ENCODE measurements around the gene TAF11L8.
"Not testable (repeated sequence)": the region's sequence is repeated elsewhere in the genome, so short reads cannot be mapped to it uniquely, and the experiment has no call there.

Gene TAF11L8

DNA sequence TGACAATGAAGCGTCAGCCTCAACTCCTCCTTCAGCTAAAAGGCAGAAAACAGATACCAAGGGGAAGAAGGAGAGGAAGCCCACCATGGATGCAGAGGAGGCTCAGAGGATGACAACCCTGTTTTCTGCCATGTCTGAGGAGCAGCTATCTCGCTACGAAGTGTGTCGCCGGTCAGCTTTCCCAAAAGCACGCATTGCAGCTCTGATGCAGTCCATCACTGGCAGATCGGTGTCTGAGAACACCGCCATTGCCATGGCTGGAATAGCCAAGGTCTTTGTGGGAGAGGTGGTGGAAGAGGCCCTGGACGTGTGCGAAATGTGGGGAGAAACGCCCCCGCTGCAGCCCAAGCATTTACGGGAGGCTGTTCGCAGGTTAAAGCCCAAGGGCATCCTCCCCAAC, 14.2 kb upstream of the TAF11L8 start:
- H3K4me3 ChIP-seq (replicated peaks in 1 of 2; ENCODE audit: low read depth in 2 of 2, low read length in 2 of 2) = no peak overlapping the region
- no peak for DNase-seq (ENCODE audit: low read depth in 2 of 2)
- TF ChIP-seq, protein P1, sequence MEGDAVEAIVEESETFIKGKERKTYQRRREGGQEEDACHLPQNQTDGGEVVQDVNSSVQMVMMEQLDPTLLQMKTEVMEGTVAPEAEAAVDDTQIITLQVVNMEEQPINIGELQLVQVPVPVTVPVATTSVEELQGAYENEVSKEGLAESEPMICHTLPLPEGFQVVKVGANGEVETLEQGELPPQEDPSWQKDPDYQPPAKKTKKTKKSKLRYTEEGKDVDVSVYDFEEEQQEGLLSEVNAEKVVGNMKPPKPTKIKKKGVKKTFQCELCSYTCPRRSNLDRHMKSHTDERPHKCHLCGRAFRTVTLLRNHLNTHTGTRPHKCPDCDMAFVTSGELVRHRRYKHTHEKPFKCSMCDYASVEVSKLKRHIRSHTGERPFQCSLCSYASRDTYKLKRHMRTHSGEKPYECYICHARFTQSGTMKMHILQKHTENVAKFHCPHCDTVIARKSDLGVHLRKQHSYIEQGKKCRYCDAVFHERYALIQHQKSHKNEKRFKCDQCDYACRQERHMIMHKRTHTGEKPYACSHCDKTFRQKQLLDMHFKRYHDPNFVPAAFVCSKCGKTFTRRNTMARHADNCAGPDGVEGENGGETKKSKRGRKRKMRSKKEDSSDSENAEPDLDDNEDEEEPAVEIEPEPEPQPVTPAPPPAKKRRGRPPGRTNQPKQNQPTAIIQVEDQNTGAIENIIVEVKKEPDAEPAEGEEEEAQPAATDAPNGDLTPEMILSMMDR (IDR thresholded peaks at IDR 0.05; ENCODE audit: low read depth, low read length) = no peak

DNA sequence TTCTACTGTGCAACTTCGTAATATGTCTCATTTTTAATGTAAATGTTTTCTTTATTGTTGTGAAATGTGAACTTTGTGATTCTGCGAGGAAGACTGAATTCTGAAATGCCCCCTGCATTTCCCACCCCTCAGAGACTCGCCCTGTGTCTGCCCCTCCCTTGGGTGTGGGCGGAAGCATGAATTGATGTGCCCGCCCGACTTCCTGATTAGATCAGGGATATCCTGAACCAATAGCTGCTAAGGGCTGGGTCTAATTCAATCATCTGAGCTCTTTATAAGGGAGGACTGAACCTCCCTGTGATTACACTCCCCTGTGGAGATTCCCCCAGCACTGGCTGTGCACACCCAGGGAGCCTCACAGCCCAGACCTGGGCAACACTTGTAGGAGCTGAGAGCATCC, 13.1 kb upstream of the TAF11L8 start, which contains the start of gene TAF11L11:
Gene TAF11L11 (plus strand): TSS at position 304 of the 400 bp plus-strand sequence.
- not testable (repeated sequence) for H3K4me3 ChIP-seq (replicated peaks in 1 of 2; ENCODE audit: low read depth in 2 of 2, low read length in 2 of 2); DNase-seq (ENCODE audit: low read depth in 2 of 2)

DNA sequence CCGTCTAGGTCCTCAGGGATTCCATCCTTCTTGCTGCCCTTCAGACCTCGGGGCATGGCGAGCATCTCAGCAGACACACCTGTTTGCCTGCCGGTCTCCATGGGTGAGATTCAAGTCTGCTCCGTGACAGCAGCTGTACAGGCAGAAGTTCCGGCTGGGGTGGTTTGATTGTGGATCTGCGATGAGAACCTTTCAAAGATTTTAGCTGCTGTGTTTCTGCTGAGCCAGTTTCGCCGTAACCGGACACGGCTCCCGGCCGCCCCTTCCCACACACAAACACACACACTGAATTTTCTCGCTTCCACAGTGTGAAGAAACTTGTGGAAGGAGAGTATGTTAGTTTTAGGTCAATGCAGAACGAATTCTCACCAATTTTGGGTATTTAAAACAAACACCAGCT, 7.0 kb upstream of the TAF11L8 start, which contains the start of gene TAF11L10:
Gene TAF11L10 (minus strand): TSS at position 101 of the 400 bp plus-strand sequence.
- not testable (repeated sequence) for DNase-seq (ENCODE audit: low read depth in 2 of 2); H3K4me3 ChIP-seq (replicated peaks in 1 of 2; ENCODE audit: low read depth in 2 of 2, low read length in 2 of 2)

DNA sequence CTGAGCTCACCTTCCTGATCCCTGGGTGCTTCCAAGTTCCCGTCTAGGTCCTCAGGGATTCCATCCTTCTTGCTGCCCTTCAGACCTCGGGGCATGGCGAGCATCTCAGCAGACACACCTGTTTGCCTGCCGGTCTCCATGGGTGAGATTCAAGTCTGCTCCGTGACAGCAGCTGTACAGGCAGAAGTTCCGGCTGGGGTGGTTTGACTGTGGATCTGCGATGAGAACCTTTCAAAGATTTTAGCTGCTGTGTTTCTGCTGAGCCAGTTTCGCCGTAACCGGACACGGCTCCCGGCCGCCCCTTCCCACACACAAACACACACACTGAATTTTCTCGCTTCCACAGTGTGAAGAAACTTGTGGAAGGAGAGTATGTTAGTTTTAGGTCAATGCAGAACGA, 3.5 kb upstream of the TAF11L8 start, which contains the start of gene TAF11L9:
Gene TAF11L9 (minus strand): TSS at position 140 of the 400 bp plus-strand sequence.
- not testable (repeated sequence) for DNase-seq (ENCODE audit: low read depth in 2 of 2)

GRCh38 chr5:17585658-17586057, 5.1 kb downstream of the TAF11L8 start, which contains the start of gene TAF11L7:
TSS of gene TAF11L7 (minus strand) at chr5:17585758.
- H3K4me3 ChIP-seq (replicated peaks in 1 of 2; ENCODE audit: low read depth in 2 of 2, low read length in 2 of 2); DNase-seq (ENCODE audit: low read depth in 2 of 2): not testable (repeated sequence)

More for the DNA sequence above, 3.5 kb upstream of the TAF11L8 start, which contains the start of gene TAF11L9:
- H3K4me3 ChIP-seq (replicated peaks in 1 of 2; ENCODE audit: low read depth in 2 of 2, low read length in 2 of 2) = not testable (repeated sequence)

Data from cardiac fibroblast (primary cell).